NCI-H2196 (cell line): ENCODE data around the gene ZNF236.
A peak's percentile ranks its signal among the peaks of the same experiment; 100 is the strongest.
"Not testable (repeated sequence)": the region's sequence is repeated elsewhere in the genome, so short reads cannot be mapped to it uniquely, and the experiment has no call there.

Experiments used
- DNase-seq: peaks from one replicate; lab custom pipeline; 2025; ENCODE audit not compliant: unreplicated experiment; lab: John Stamatoyannopoulos, UW

Gene ZNF236

DNA sequence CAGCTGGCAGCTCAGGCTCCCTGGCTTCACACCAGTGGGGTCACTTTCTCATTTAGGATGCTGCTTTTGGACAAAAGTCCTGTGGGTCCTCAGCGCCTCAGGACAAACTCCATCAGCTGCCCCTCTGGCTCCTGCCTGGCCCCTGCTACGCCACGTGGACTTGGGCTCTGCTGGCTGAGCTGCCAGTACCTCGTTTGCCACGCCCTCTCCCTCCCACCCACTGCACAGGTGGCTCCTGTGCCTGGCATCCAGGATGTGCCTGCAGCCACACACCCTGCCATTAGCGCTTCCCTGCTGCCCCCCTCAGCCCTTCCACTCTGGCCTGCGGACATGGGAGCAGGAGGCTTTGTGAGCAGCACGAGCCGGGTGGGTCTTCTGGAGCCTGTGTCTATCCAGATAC lies 118.9 kb downstream of the ZNF236 start:
- DNase-seq, result no peak

DNA sequence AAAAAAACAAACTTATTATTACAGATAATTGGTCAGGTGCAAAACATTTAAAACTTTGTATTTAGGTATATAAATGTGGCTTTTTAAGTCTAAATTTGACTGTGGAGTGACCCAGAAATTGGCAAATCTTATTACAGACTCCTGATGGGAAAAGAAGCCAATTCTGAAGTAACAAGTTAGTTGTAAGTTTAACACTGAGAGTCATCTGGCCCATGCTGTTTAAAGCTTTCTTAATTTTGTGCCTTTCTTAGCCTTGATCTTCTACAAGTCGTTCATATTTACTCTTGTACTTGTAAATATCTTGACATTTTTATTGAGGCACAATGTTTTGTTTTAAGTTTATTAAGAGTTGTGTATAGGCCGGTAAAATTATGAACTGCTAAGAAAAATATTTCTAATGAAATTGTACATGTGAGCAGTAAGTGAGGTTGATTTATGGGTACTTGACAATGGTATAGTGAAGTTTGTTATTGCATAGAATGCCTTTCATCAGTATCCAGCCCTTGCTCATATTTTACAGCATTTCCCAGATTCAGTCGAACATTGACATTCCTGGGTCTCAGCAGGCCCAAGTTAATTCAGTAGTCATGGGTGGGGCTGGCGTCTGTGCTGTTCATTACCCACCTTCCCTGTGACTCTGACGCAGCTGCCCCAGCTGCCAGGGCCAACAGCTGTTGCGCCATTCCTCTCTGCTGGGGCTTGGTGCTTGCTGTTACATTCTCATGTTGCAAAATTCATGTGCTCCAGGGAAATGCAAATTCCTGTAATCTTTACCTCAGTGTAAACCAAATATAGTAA lies 121.4 kb downstream of the ZNF236 start:
- no peak for DNase-seq

DNA sequence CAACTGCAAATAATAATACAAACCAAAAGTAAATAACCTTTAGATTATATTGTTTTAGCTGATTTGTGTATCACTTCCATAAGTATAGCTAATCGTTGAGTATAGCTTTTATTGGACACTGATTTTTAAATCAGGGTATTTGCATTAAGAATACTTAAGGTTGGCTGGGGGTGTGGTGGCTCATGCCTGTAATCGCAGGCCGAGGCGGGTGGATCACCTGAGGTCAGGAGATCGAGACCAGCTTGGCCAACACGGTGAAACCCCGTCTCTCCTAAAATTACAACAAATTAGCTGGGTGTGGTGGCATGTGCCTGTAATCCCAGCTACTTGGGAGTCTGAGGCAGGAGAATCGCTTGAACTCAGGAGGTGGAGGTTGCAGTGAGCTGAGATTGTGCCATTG lies 122.0 kb downstream of the ZNF236 start:
- DNase-seq, result not testable (repeated sequence)

DNA sequence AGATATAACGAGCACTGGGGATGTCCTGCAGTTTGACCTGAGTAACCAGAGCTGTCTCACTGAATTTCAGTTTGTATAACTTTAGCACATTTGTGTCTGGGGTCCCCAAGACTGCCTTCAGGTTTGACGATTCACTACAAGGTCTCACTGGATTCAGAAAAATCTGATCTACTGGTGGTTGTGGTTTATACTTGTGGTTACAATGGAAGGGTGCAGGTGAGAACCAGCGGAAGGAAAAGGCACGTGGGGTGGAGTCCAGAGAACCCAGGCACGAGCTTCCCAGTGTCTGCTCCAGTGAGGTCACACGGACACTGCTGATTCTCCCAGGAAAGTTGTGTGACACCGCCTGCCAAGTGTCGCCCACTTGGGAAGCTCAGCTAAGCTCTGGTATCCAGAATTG lies 126.0 kb downstream of the ZNF236 start:
- no peak for DNase-seq

DNA sequence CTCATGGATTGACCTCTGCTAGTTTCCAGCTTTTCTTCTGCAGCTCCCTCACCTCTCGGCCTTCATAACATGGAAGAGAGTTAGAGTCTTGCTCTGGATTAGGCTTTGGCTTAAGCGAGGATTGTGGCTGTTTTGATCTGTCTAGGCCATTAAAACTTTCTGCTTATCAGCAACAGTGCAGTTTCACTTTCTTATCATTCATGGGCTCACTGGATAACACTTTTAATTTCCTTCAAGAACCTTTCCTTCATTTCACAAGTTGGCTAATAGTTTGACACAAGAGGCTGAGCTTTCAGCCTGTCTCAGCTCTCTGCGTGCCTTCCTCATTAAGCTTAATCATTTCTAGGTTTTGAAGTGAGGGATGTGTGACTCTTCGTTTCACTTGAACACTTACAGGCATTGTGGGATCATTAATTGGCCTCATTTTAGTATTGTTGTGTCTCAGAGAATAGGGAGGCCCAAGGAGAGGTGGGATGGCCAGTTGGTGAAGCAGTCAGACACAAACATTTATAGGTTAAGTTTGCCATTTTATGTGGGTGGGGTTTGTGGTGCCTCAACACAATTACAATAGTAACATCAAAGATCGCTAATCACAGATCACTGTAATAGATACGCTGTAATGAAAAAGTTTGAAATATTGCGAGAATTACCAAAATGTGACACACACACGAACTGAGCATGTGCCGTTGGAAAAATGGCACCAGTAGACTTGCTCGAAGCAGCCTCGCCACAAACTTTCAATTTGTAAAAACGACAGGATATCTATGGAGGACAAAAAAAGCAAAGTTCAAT lies 129.3 kb downstream of the ZNF236 start:
- DNase-seq, result no peak

DNA sequence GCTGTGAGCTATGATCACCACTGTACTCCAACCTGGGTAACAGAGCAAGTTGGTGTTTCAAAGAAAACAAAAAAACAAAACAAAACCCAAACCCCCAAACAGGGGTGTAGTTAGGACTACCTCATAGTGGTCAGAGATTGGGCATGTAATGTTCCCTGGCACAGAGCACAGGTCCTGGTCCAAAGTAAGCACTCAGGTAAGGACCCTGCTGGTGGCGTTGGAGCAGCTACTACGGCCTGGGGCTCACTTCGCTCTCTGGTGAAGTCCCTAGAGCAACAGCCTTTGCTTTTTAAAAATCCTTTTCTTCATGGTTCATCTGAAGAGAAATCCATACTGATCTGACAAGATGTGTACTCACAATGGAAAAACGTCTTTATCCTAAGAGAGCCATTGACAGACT lies 130.4 kb downstream of the ZNF236 start:
- no peak for DNase-seq

DNA sequence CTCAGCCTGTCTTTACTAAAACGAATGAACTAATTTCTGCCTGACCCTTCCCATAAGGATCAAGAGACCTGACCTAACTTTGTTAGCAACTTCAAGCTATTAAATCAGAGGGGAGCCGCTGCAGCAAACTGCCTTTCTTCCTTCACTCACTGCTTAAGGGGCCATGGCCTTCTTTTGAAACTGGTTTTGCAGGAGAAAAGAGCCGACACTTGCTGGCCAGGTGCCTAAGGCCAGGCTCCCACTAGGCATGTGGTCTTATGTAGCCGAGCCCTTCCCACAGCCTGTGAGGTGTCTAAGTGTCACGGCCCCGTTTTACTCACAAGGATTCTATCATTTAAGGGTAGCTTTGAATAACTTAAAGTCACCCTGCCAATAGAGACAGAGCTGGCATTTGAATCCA lies 130.8 kb downstream of the ZNF236 start:
- peak; percentile 59 for DNase-seq

DNA sequence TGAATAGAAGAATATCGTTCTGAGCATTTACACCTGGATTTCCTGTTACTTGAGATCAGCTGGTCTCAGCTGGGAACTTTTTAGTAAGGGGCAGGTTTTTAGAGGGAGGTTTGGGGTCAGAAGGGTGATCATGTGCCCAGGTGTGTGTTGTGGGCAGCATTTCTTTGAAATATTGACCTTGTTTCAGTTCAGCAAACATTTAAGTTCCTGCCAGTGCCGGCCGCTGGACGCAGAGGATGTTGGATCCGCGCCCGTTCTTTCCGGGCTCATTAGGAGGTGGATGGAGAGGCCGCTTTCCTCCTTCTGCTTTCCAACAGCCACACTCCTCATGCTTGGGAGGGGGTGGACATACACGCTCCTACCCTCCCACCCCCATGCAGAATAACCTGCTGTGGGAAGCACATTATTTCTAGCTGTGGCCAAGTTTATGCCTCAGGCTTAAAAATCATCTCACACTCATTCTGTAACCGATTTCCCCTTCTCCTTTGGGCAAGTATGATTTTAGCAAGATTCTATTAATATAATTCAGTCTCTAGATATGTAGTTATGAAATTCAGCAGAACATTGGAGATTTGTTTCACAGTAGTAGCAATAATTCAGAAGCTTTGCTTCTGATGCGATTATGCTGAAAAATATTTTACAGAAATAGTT lies 131.4 kb downstream of the ZNF236 start:
- peak; percentile 78 for DNase-seq

DNA sequence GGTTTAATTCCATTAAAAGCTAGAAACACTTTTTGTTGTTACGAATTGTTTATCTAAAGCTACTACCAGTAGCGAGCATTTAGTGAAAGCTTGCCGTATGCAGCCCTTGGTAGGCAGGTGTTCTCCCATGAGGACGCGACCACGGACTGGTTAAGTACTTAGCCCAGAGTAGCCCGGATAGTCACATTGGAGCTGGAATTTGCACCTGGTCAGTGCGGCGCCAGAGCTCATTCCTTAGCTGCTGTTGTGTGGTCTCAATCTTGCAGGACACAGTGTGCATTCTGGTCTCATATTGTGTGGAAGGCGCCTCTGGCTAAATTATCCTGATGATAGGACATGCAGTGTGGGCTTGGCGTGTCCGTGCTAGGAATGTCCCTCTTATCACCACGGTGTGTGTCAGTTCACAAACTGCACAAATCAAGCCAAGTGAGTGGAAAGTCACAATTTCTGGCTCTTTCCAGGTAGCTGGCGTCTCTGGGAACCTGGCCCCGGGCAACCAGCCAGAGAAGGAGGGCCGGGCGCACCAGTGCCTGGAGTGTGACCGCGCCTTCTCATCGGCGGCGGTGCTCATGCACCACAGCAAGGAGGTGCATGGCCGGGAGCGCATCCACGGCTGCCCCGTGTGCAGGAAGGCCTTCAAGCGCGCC lies 133.3 kb downstream of the ZNF236 start:
- DNase-seq, result no peak

DNA sequence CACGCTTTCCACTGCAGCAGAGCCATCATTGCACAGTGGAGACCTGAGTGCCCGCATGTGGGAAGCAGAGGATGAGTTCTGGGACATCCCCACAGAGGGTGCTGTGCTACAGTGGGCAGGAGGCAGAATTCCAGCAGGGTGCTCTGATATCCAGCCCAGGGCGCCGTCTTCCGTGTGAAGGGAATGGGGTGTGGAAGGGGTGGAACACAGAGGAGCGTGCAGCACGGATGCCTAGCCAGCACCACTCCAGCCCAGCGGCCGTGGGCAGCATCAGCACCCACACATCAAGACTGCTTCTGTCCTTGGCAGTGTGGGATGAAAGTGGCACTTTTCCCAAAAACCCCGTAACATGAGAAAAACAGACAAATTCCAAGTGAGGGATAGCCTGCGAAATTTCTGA lies 134.3 kb downstream of the ZNF236 start:
- DNase-seq, result no peak

DNA sequence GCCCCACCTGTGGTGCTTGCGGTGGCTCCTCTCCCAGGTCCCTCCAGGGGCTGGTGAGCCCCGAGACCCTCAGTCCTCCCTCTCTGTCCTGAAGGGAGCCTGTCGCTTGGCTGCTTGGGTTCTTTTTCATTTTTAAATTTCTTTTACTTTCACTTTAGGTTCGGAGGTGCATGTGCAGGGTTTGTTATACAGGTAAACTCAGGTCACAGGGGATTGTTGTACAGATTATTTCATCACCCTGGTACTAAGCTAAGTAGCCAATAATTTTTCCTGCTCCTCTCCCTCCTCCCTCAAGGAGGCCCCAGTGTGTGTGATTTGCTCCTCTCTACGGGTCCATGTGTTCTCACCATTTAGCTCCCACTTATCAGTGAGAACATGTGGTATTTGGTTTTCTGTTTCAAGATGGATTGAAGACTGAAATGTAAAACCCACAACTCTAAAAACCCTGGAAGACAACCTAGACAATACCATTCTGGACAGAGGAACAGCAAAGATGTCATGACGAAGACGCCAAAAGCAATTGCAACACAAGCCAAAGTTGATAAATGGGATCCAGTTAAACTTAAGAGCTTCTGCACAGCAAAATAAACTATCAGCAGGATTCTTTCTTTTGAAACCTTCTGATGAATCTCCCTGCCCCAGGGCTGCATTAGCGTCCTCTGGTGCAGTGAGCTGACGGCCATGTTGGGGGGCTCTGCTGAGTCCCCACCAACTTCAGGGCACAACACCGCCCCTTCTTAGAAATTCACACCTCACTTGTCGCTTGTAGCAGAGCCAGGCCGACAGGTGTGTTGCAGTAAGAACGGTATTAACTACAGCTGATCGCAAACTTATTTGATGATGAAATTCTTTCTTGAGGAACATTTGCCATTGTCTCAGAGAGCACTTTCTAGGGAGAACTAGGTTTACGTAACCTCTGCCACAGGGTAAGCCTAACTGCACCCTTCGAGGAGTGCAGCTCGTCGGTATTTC lies 135.3 kb downstream of the ZNF236 start:
- DNase-seq, result no peak

DNA sequence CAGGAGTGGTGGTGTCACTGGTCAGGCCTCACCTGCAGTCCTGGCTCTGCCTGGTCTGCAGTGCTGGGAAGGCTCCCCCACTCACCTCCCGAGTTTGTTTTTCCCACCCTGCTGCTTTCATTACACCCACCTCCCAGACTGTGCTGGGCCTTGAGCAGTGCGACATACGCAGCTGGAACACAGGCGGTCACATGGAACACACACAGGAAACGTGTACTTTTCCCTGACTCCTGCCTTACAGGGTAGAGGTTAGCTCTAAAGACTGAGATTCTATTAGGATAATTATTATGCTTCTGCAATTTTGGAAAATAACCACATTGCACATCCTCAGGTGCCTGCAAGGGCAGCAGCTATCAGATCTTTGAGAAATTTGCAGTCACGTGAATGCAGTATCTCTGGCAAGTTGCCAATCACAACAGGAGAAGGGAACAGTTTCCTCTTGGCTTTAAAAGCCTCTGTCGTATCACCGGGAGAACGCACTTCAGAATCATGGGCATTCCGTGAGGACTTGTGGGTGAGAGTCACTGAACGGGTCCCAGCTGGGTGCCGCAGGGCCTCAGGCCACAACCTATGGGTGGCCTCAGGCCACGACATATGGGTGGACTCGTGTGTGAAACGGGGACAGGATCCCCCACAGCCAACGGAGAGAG lies 136.5 kb downstream of the ZNF236 start:
- DNase-seq, result peak; percentile 58

DNA sequence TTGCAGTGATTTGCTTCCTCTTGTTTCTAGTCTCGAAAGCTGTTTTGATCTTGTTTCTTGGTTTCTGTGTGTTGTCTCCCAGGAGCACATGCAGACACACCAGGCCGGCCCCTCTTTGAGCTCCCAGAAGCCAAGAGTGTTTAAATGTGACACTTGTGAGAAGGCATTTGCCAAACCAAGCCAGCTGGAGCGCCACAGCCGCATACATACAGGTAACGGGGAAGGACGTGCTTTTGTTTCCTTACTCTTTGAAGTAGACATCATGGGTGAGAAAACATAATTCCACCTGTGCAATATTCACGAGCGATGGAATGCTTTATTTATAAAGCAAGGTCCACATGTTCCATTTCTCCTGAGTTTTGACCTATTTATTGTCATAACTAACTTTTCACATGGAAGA lies 137.2 kb downstream of the ZNF236 start:
- DNase-seq, result no peak

DNA sequence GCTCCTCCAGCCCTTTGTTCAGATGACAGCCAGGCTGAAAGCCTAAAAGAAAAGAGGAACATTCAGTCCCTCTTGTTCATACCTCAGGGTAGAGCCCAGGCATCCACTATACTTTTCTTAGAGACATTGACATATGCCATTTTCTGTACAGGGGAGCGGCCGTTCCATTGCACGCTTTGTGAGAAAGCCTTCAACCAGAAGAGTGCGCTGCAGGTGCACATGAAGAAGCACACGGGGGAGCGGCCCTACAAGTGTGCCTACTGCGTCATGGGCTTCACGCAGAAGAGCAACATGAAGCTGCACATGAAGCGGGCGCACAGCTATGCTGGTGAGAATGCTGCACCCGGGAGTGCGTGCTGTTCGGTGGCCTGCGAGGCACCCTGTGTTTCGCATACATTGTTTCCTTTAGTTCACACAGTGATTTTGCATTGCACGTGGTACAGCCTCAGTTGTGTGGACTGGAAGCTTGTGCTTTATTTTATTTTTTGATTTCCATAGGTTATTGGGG lies 138.2 kb downstream of the ZNF236 start:
- no peak for DNase-seq

DNA sequence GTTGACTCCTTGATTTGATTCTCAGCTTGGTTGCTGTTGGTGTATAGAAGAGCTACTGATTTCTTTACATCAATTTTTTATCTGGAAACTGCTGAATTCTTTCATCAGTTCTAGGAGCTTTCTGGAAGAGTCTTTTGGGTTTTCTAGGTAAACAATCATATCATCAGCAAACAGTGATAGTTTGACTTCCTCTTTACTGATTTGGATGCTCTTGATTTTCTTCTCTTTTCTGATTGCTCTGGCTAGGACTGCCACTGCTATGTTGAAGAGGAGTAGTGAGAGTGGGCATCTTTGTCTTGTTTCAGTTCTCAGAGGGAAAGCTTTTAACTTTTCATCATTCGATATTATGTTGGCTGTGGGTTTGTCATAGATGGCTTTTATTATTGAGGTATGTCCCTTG lies 140.5 kb downstream of the ZNF236 start:
- DNase-seq, result no peak

DNA sequence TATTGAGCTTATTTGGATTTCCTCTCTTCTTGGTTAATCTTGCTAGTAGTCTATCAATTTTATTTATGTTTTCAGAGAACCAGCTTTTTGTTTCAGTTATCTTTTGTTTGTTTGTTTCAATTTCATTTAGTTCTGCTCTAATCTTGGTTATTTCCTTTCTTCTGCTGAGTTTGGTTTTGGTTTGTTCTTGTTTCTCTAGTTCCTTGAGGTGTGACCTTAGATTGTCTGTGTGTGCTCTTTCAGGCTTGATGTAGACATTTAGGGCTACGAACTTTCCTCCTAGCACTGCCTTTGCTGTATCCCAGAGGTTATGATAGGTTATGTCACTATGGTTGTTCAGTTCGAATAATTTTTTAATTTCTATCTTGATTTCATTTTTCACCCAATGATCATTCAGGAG lies 141.6 kb downstream of the ZNF236 start:
- no peak for DNase-seq

DNA sequence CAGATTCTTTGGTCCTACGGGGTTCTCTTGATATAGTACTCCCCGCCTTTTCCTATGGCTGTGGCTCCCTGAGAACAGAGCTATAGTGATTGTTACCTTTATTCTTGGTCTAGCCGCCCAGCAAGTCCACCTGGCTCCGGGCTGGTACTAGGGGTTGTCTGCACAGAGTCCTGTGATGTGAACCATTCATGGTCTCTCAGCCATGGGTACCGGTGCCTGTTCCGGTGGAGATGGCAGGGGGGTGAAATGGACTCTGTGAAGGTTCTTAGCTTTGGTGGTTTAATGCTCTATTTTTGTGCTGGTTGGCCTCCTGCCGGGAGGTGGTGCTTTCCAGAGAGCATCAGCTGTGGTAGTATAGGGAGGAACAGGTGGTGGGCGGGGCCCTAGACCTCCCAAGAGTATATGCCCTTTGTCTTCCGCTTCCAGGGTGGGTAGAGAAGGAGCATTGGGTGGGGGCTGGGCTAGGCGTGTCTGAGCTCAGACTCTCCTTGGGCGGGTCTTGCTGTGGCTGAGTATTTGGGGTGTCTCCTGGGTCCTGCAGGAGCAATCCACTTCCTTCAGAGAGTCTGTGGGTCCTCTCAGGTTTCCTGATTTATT lies 143.3 kb downstream of the ZNF236 start:
- DNase-seq, result not testable (repeated sequence)

DNA sequence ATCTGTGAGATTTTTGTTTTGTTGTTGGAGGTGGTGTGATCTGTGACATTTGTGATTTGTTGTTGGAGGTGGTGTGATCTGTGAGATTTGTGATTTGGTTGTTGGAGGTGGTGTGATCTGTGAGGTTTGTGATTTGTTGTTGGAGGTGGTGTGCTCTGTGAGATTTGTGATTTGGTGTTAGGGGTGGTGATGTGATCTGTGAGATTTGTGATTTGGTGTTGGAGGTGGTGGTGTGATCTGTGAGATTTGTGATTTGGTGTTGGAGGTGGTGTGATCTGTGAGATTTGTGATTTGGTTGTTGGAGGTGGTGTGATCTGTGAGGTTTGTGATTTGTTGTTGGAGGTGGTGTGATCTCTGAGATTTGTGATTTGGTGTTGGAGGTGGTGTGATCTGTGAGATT lies 144.9 kb downstream of the ZNF236 start:
- not testable (repeated sequence) for DNase-seq
